Embryonic facial prominence (tissue), 1 donor: ENCODE measurements around the gene MYOG.

ENCODE experiments used
- DNase-seq: peaks from one replicate; pipeline ENCODE4 v3.0.0-alpha.2; 2016; ENCODE audit errors: extremely low spot score

The MYOG gene

GRCh38 chr1:203085528-203086406, at the start of gene MYOG:
Gene MYOG, minus strand, starts transcription at chr1:203086012. Its CDS starts 51 bp downstream, at chr1:203085961.
- no peak for DNase-seq

- no peak for DNase-seq
Measured at GRCh38 chr1:203133970-203134725, 48.3 kb upstream of the MYOG start.

GRCh38 chr1:203131548-203132200, 45.9 kb upstream of the MYOG start:
- DNase-seq, result no peak

GRCh38 chr1:203130358-203130985, 44.7 kb upstream of the MYOG start:
- DNase-seq, result no peak

- DNase-seq, result no peak
Measured at GRCh38 chr1:203129501-203130231, 43.9 kb upstream of the MYOG start.

- DNase-seq, result no peak
Measured at GRCh38 chr1:203128716-203129500, 43.1 kb upstream of the MYOG start.

- DNase-seq, result no peak
Measured at GRCh38 chr1:203128431-203128715, 42.6 kb upstream of the MYOG start.

- DNase-seq, result no peak
Measured at GRCh38 chr1:203127666-203128430, 42.0 kb upstream of the MYOG start, which contains the start of gene ADORA1. Gene ADORA1, plus strand, starts transcription at chr1:203127726. Its CDS starts 1,116 bp downstream, at chr1:203128842.

GRCh38 chr1:203126866-203127665, 41.3 kb upstream of the MYOG start:
- DNase-seq, result no peak

GRCh38 chr1:203126151-203126865, 40.5 kb upstream of the MYOG start:
- DNase-seq, result no peak

- DNase-seq, result no peak
Measured at GRCh38 chr1:203124546-203125317, 38.9 kb upstream of the MYOG start.

GRCh38 chr1:203124011-203124410, 38.2 kb upstream of the MYOG start:
- DNase-seq, result no peak

GRCh38 chr1:203122159-203122558, 36.3 kb upstream of the MYOG start:
- no peak for DNase-seq

- no peak for DNase-seq
Measured at GRCh38 chr1:203121186-203122015, 35.6 kb upstream of the MYOG start.

- DNase-seq, result no peak
Measured at GRCh38 chr1:203120325-203121153, 34.7 kb upstream of the MYOG start.
